GM11168 (cell line): ENCODE results near the gene MYO3A.

Experiments
- in situ Hi-C: fragments of 300-500 bp; cut with MboI; formaldehyde crosslinking; loops from one replicate; pipeline ENCODE4 v1.12.0; 2022; ENCODE audit warnings: low sequenced_read_pairs; ENCODE audit not compliant: unreplicated experiment

The MYO3A gene

DNA sequence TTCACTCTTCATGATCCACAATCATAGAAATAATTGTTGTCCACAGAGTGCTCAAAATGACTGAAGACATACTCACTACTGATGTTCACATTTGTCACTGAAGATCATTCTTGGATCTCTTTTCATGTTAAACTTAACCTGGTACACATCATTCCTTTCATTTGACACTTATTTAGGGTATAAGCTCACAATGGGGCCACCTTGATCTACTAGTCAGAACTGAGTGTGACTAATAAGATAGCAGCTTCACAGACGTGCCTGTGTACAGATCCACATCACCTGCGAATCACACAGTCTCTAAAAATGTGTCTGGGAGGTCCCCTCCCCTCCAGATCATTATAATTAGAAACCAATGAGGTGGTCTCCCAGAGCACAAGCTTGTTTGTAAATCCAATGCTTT lies 304.3 kb downstream of the MYO3A start:
- in situ Hi-C loops: no loop called here

DNA sequence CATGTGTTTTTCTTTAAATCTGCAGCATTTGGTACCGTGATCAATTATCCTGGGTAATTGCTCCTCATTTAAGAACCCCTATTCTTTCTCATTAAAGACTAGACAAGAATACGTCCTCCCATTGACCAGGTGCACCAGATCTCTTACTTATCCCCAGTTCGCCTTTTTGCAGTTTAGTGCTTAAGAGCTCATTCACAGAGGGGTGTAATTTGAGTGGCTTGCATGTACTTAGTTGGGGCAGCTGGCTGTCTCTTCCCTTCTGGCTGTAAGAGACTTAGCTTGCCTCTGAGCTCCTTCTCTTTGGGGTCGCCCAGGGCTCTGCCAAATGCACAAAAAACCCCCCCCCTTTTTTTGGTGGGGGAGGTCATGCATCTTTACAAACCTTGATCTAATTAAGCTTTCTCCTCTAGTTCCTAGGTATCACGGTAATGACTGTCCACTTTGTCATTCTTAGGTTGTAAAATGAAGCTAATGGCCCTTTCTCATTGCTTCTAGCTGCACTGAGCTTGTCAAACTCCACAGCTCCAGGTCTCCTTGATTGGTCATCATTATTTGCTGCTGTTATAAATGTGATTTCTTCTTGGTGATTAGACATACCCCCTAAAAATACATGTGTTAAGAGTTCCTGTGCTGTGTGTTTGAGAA lies 308.8 kb downstream of the MYO3A start:
- in situ Hi-C loops: no loop called here

DNA sequence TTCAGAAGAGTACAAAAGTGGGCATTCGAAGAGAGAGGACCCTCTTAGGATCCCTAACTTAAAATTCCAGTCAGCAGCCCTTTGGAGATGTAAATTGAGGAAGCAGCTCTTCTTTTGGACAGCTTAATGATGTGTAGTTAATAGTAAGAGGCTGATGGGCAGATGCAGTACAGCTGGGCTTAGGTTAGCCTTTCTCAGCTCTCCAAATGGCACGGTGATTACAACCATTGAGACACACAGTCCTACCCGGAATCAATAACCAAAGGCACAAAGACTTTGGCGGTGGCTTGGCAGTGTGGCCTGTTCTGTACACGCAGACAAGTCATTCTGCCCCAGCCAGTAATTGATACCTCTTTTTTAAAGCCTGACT lies 309.3 kb downstream of the MYO3A start:
- in situ Hi-C loops: no loop called here

DNA sequence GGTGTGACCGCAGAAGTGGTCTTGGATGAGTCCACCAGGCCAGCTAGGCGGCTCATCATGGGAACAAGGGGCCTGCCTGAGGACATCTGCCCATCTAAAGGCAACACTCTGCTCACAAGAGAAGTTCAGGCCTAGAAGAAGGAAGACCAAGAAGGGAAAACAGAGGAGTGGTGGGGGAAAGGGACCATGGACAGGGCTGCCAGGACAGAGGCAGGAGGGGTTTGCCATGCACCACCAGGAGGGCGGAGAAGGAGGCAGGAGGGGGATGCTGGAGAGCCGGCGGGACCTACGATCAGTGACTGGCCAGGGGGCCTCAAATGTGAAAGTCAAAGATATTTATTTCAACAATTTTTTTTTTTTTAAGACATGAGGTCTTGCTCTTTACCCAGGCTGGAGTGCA lies 315.7 kb downstream of the MYO3A start:
- in situ Hi-C loops: no loop called here

DNA sequence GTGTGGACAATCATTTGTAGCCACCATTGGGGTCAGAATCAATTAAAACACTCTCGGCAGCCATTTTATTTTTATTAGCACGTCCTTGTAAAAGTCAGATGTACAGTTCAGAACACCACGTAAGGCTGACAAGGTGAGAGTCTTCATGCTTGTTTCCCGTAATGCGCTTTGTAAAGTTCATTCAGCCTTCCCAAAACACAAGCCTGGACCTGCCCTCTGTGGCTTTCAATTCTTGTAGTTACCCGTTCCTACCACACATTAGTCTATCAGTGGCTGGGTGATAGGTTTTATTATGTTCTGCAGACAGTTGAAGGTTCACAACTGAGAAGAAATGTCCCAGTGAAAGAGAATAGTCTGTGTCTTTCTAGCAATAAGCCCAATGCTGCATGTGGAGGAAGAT lies 317.9 kb downstream of the MYO3A start:
- in situ Hi-C loops: no loop called here

DNA sequence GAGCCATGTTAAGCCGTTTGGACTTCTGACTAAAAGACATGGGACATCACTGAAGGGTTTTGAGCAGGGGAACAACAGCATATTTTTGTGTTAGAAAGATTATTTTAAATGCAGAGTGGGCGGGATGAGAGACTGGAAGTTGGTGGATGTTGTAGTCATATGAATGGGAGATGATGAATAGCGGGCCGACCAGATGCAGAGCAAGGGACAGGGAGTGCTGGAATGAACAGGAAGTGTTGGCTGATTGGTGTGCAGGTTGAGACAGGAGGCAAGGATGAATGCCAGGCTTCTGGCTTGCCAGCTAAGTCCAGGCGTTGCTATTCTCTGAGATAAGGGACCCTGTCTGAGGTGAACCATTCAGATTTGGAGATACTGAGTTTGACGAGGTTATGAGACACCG lies 320.6 kb downstream of the MYO3A start:
- in situ Hi-C loops: no loop called here

DNA sequence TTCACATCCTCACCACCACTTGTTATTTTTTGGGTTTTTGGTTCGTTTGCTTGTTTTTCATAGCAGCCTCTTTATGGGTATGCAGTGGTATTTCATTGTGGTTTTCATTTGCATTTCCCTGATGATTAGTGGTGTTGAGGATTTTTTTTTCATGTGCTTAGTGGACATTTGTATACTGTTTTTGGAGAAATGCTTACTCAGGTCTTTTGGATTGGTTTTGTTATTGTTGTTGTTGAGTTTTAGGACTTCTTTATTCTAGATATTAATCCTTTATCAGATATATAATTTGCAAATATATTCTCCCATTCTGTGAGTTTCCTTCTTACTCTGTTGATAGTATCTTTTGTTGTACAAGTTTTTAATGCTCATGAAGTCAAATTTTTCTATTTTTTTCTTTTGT lies 325.3 kb downstream of the MYO3A start:
- in situ Hi-C loops: no loop called here
